HG03520 (cell line): ENCODE results near the gene P2RY12.
"Not testable (repeated sequence)": the region's sequence is repeated elsewhere in the genome, so short reads cannot be mapped to it uniquely, and the experiment has no call there.

Experiments used
- ATAC-seq: cut with Tn5 transposase; IDR thresholded peaks from one replicate; pipeline ENCODE4 v1.9.1; 2021; ENCODE audit warnings: mild to moderate bottlenecking, moderate library complexity; ENCODE audit not compliant: unreplicated experiment

Gene P2RY12

GRCh38 chr3:151393941-151394340 lies 9.4 kb upstream of the P2RY12 start:
- no peak for ATAC-seq

DNA sequence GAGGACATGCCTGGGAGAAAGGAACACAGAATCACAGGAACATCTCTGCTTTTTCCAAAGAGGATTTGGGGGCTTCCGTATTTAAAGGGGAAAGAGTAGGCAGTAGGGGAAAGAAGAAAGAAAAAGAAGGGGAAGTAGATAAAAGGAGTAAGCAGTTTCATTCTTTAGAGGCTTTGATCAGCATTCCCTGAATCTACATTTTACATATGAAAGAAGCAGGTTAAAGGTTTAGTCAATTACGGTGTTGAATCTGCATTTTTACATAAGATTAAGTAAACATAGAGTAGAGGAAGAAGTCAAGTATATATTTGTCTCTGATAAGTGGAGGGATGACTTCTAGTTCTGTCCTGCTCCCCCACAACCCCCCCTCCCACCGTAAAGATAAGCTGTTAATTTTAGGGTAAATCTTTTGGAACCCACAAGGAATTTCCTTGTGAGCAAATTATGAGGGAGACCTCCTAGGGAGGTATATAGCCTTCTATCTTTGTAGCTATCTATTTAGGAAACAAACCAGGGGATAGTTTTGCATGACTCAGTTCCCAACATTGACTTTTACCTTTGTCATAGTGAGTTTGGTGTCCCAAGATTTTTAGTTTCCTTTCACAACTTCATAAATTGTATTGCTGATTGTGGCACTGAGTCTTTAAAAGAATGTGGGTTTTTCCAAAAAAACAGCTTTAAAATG lies 8.7 kb upstream of the P2RY12 start:
- no peak for ATAC-seq

DNA sequence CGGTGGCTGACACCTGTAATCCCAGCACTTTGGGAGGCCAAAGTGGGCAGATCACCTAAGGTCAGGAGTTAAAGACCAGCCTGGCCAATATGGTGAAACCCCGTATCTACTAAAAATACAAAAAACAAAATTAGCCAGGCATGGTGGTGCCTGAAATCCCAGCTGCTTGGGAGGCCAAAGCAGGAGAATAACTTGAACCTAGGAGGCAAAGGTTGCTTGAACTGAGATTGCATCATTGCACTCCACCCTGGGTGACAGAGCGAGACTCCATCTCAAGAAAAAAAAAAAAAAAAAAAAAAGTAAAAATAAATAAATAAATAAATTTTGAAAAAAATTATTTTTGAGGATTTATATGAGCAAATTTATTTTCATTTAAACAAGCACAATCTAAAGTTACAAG lies 7.6 kb upstream of the P2RY12 start:
- ATAC-seq = not testable (repeated sequence)

DNA sequence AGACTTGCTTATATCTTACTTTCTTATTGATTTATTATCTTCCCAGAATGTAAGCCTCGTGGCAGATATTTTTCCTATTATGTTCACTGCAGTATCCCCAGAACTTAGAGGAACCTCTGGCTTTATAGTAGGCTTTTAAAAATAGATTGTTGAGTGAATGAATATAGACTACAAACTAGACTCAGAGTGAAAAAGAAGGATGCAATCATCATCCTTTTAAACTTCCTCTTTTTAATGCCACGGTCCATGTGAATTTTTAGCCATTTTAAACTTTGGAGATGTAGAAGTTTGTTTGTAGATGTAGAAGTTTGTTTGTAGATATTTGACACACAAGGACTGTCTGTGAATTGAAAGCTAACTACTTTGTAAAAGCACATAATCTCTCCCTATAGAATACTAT lies 7.2 kb upstream of the P2RY12 start:
- no peak for ATAC-seq

- ATAC-seq = no peak
Observed at GRCh38 chr3:151387842-151388241, 3.3 kb upstream of the P2RY12 start.

DNA sequence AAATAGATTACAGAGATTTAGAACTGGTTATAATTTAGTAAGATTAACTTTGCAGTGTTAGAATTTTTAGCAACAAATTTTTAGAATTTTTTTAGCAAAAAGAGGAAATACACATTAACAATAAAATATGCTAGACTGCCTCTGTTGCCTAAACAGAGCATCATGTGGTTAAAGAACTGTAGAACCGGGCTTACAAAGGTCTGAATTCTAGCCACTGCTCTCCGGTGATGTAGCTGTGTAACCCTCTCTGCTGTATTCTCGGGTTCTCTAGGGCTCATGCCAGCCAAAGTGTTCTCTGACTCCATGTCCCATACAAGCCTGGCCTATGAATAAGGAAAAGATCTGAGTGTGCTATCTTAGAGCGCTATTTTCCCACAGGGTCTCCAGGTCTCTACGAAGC lies 2.9 kb upstream of the P2RY12 start:
- no peak for ATAC-seq

DNA sequence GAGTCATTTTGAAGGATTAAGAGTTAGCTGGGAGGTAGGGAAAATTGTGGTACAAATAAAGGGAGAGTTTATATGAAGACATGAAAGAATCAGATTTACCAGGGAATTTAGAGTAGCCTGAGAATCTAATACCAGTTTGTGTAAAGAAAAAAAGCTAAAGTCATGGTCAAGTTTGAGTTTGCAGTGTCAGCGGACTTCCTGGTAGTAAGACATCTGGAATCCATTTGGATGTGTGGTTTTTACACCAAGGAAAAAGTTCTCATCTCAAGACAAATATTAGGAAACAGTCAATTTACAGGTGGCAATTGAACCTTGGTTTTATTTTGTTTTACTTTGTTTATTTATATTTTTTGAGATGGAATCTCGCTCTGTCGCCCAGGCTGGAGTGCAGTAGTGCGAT lies 1.5 kb upstream of the P2RY12 start:
- no peak for ATAC-seq

GRCh38 chr3:151383956-151384355 lies 597 bp downstream of the P2RY12 start:
- peak; percentile 48 for ATAC-seq

DNA sequence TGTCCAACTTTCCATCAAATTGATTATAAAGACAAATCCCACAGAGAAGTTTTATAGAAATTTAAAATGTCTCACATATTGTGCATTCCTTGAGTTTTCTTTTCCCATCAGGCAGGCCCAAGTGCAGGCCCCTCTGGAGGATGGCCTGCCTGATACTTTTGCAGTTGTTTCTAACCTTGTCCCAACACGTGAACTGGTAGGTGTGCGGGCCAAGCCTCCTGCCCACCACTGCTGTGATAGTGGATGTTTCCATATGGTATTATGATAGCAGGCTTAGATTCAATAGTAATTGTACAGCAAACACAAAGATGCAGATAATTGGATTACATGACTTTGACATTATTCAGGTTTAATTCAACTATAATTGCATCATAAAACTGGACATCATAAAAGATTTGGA lies 1.4 kb downstream of the P2RY12 start:
- ATAC-seq = no peak

- no peak for ATAC-seq
Observed at GRCh38 chr3:151382671-151383070, 1.9 kb downstream of the P2RY12 start.

GRCh38 chr3:151379083-151379734 lies 5.3 kb downstream of the P2RY12 start:
- peak; percentile 35 for ATAC-seq

GRCh38 chr3:151377768-151378385 lies 6.7 kb downstream of the P2RY12 start:
- peak; percentile 66 for ATAC-seq

DNA sequence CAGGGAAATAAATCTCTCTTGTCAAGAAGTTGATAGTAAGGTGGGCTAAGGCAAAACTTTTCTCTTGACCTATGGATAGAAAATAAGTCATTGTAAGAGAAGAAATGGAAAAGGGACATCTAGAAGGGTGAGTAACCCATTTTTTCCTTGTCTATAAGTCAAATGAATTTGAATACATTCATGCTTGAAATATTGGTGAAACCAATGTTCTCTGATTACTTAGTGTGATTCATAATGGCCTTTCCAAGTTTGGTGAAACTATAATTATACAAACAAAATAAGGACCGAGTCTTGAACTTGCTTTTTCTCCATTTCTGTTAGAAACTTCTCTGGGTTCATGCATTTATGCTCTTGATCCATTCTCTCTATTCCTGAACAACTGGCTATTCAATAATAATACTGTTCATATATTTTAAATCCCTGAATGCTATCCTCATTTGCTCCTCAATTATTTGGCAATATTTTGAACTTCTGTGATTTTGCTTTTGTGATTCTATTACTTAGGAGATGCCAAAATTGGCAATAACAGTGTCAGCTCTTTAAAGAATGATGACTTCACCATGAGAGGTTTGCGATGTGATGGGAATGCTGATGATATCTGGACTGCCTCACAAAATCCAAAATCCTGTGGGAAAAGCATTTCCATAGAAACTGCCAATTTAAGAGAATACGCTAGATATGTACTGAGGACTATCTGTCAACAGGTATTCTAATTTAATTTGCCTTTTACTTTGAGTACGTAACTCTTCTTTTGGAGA lies 12.3 kb downstream of the P2RY12 start:
- ATAC-seq = no peak

DNA sequence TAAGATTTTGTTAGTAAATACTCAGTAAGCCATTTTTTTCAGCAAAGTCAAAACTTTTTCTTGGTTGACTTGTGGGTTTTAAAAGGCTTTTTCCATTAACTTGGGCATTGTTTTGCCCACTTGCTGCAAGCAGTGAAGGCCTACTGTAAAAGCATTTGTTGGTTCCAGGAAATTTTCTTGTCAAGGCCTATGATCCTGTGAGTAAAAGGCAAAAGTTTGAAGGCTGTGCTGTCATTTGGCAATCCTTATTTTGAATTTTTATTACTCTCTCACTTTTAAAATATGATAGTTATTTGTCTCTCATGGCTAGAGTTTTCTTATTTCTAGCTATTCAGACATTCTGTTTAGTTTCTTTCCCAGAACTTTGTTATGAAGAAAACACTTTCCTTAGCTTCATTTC lies 13.0 kb downstream of the P2RY12 start:
- no peak for ATAC-seq

DNA sequence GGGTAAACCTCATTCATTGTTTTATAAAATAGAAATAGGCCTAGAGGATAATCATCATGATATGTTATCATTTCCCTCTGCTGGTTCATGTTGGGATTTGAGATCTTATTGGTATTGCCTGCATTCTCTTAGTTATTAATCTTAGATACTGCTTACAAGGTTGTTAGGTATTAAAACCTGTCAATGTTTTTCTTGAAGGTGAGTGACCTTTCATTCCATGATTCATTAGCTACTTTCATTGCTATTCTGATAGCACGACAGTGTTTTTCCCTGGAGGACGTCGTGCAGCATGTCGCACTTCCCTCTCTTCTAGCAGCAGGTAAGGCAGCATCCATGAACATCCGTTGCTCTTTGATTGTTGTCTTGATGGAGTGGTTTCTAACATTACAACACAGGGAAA lies 17.1 kb downstream of the P2RY12 start:
- ATAC-seq = no peak

GRCh38 chr3:151366993-151367392 lies 17.6 kb downstream of the P2RY12 start:
- ATAC-seq = no peak

DNA sequence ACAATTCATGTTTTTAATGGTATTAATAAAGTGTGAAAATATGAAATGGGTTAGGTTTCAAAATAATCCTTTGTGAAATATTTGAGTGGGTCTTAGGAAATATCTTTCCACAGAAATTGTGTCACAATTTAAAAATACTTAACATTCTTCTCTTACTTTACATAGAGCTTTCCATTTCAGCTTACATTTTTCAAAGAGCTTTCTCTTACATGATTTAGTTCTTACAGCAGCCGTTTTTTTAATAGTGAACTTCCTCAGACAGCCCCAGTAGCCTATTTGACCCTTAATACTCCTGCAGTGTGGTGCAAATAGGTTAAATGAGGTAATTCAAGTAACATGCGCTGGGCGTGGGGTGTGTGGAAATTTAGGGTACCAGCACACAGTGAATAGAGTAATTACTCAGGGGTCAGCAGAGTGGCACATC lies 21.8 kb downstream of the P2RY12 start:
- ATAC-seq = no peak

DNA sequence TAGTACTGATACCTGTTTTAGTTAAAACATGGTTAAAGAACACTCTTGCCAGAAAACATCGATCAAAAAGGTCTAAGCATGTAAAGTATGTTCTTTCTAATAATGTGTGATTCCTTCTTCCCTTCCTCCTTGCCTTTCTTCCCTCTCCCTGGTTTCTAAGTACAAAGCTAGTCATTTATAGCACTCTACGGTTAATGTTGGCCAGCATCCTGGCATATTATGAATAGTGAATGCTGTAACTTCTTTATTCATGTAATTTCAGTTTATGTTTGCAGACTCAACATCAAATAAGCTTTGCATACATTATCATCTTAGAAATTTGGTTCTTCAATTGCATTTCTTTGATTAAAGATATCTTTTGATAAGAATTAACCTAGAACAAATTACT lies 27.1 kb downstream of the P2RY12 start:
- no peak for ATAC-seq

- no peak for ATAC-seq
Observed at GRCh38 chr3:151356794-151357462, 27.6 kb downstream of the P2RY12 start.

DNA sequence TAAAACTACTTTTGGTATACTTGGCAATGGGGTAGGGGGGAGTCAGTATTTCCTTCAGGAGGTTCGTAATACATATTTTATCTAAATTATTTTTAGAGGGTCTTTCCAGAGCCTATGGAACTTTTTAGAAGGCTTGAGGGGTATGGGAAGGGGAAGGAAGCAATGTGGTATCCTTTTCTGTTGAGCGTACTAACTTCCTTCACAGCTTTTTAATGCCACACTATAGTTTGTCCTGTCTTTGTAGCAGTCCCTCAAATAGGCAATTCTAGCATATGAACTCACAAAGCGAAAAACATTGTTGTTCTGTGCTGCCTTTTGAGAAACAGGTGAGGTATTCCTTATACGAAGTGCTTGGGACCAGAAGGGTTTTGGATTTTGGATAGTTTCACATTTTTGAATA lies 32.9 kb downstream of the P2RY12 start:
- peak; percentile 17 for ATAC-seq

GRCh38 chr3:151351219-151351618 lies 33.3 kb downstream of the P2RY12 start:
- ATAC-seq = peak; percentile 91
